Natural killer cell (primary cell): ENCODE measurements around the gene SCD5. TPM values are rescaled to one million over a fixed set of nuclear protein-coding genes. Genes with fewer than 3 reads are reported as not detected.

Experiments used
- ATAC-seq, 3 donors: fragments of 150-1000 bp in 2 of 3; fragments of 200-7000 bp in 1 of 3; cut with Tn5 transposase; 1 replicate in 1 of 3; 2 replicates in 2 of 3; pipeline ENCODE4 v1.10.0; 2021; ENCODE audit warnings: mild to moderate bottlenecking in 2 of 3, moderate library complexity in 2 of 3
- DNase-seq, 2 donors: peaks; one replicate each; pipeline versions ENCODE4 v3.0.0 to v3.0.0-alpha.2; 2013 to 2021; ENCODE audit warnings: mixed read lengths in 1 of 2
- H3K27ac ChIP-seq: one replicate; pipeline ENCODE4 v1.5.1; 2013; ENCODE audit warnings: mild to moderate bottlenecking, low read length
- H3K27me3 ChIP-seq: one replicate; pipeline ENCODE4 v1.6.1; 2013; ENCODE audit warnings: low read length; ENCODE audit not compliant: control insufficient read depth, insufficient read depth
- H3K36me3 ChIP-seq: one replicate; pipeline ENCODE4 v1.6.1; 2013; ENCODE audit warnings: low read length; ENCODE audit not compliant: control insufficient read depth, insufficient read depth
- H3K4me1 ChIP-seq: one replicate; pipeline ENCODE4 v1.6.1; 2013; ENCODE audit warnings: low read length; ENCODE audit not compliant: control insufficient read depth, insufficient read depth
- H3K4me3 ChIP-seq: one replicate; pipeline ENCODE4 v1.5.1; 2013; ENCODE audit warnings: low read length
- H3K9me3 ChIP-seq: one replicate; pipeline ENCODE4 v1.6.1; 2013; ENCODE audit warnings: low read length; ENCODE audit not compliant: control insufficient read depth, insufficient read depth
- H3K27ac Mint-ChIP-seq, 2 donors: one replicate each; pipeline ENCODE4 v1.8.0; 2022; ENCODE audit warnings: mild to moderate bottlenecking in 2 of 2, mixed read lengths in 2 of 2, moderate library complexity in 1 of 2
- H3K27me3 Mint-ChIP-seq, 2 donors: one replicate each; pipeline ENCODE4 v1.8.0; 2022; ENCODE audit warnings: low read depth in 2 of 2, mixed read lengths in 2 of 2
- H3K36me3 Mint-ChIP-seq: one replicate; pipeline ENCODE4 v1.8.0; 2022; ENCODE audit warnings: mixed read lengths
- H3K4me1 Mint-ChIP-seq, 2 donors: one replicate each; pipeline ENCODE4 v1.8.0; 2022; ENCODE audit warnings: mixed read lengths in 2 of 2
- H3K4me3 Mint-ChIP-seq: one replicate; pipeline ENCODE4 v1.8.0; 2022; ENCODE audit warnings: mild to moderate bottlenecking, moderate library complexity, mixed read lengths
- H3K9me3 Mint-ChIP-seq, 2 donors: one replicate each; pipeline ENCODE4 v1.8.0; 2022; ENCODE audit warnings: mixed read lengths in 2 of 2
- WGBS: methylation state at CpG from one replicate; pipeline ENCODE4 v1.1.7; 2013; ENCODE audit warnings: missing lambda C conversion rate; ENCODE audit not compliant: insufficient coverage; 5-methylcytosine and 5-hydroxymethylcytosine counted together
- intact Hi-C: fragments of 100-400 bp; cut with micrococcal nuclease; formaldehyde crosslinking; loops from one replicate; pipeline ENCODE4 v1.14.2; 2022
- total RNA-seq, 4 donors: library from RNA; stranded (reverse); fragments of 120-200 nt in 1 of 4; gene quantifications; one replicate each; pipeline versions ENCODE4 v1.2.3 to v1.2.4, GENCODE V29; 2013 to 2022
- TF ChIP-seq, protein P1 (sequence below): fragments of 200-600 bp; IDR thresholded peaks from one replicate; pipeline ENCODE4 v1.8.0; 2022; ENCODE audit warnings: antibody characterized with exemption

The SCD5 gene
- total RNA-seq, 3 donors from 2014 or later (not counting 1 experiment from before 2014, with no cell fraction given): 8.9 to 11.6 (median 9.0) TPM

- no peak for ATAC-seq
- H3K9me3 Mint-ChIP-seq: no peaks in the 10 kb centered on the region
- no peaks in the 10 kb centered on the region for H3K9me3 ChIP-seq
- no peaks in the 10 kb centered on the region for H3K27me3 ChIP-seq
- intact Hi-C loops: no loop called here
- no peaks in the 10 kb centered on the region for H3K4me1 ChIP-seq
- H3K27ac ChIP-seq: no peak overlapping the region
- TF ChIP-seq, protein P1, sequence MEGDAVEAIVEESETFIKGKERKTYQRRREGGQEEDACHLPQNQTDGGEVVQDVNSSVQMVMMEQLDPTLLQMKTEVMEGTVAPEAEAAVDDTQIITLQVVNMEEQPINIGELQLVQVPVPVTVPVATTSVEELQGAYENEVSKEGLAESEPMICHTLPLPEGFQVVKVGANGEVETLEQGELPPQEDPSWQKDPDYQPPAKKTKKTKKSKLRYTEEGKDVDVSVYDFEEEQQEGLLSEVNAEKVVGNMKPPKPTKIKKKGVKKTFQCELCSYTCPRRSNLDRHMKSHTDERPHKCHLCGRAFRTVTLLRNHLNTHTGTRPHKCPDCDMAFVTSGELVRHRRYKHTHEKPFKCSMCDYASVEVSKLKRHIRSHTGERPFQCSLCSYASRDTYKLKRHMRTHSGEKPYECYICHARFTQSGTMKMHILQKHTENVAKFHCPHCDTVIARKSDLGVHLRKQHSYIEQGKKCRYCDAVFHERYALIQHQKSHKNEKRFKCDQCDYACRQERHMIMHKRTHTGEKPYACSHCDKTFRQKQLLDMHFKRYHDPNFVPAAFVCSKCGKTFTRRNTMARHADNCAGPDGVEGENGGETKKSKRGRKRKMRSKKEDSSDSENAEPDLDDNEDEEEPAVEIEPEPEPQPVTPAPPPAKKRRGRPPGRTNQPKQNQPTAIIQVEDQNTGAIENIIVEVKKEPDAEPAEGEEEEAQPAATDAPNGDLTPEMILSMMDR: no peak
- 95% methylated on average over 7 of the region's 7 CpGs for WGBS
- peaks cover 5 to 30% of the 10 kb centered on the region in 2 donors for H3K4me1 Mint-ChIP-seq
- no peaks in the 10 kb centered on the region for H3K27me3 Mint-ChIP-seq
- no peak overlapping the region for H3K27ac Mint-ChIP-seq
- H3K4me3 Mint-ChIP-seq: no peak overlapping the region
- no peak overlapping the region for H3K4me3 ChIP-seq
- no peaks in the 10 kb centered on the region for H3K36me3 ChIP-seq
- no peak for DNase-seq
- no peaks in the 10 kb centered on the region for H3K36me3 Mint-ChIP-seq
These were observed 9.4 kb downstream of the SCD5 start for GRCh38 chr4:82789025-82789776.

DNA sequence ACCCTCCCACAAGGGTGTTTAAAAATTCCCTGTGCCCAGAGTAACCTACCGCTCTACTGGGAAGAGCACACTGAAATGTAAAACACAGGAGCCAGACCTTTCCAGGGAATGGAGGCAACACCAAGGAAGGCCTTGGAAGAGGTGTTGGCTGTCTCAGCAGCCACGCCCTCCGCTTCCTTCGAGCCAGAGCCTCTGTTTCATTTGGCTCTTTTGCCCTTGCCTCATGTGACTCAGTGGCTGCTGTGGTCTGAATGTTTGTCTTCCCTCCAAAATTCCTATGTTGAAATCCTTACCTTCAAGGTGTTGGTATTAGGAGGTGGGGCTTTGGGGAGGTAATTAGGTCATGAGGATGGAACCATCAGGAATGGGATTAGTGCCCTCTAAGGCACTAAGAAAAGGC is 11.3 kb downstream of the SCD5 start:
- 93% methylated on average over 4 of the region's 4 CpGs for WGBS

DNA sequence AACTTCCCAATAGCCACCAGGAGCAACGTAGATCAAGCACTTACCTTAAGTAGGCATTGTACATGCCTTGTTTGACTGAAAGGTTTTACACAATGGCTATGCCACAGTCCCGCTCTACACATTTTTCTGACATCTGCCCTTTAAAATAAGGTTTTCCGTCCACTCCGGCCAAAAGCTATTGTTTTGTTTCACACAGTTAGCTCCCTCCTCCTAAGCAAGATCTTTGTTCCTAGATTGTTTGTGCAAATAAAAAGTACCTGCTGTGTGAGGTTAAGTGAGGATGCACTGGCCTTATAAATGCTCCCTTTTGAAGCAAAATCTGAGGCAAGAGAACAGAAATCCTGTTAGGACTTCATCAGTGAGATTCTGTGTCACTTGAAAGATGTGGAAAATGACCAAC is 11.8 kb downstream of the SCD5 start:
- no peaks in the 10 kb centered on the region for H3K27me3 Mint-ChIP-seq
- no peak overlapping the region for H3K27ac ChIP-seq
- no peaks in the 10 kb centered on the region for H3K27me3 ChIP-seq
- H3K4me3 ChIP-seq: no peak overlapping the region
- no peaks in the 10 kb centered on the region for H3K9me3 Mint-ChIP-seq
- 93% methylated on average over 4 of the region's 4 CpGs for WGBS
- H3K4me1 ChIP-seq: no peaks in the 10 kb centered on the region
- ATAC-seq (no peak), DNase-seq (no peak)
- TF ChIP-seq, protein P1: no peak
- peaks cover 0 to 23% of the 10 kb centered on the region in 2 donors for H3K4me1 Mint-ChIP-seq
- H3K36me3 ChIP-seq: no peaks in the 10 kb centered on the region
- H3K9me3 ChIP-seq: no peaks in the 10 kb centered on the region
- H3K36me3 Mint-ChIP-seq: no peaks in the 10 kb centered on the region
- intact Hi-C loops: no loop called here
- no peak overlapping the region for H3K4me3 Mint-ChIP-seq
- no peak overlapping the region for H3K27ac Mint-ChIP-seq

More for the DNA sequence above, 11.3 kb downstream of the SCD5 start:
- Histone ChIP-seq H3K9me3 (no peaks in the 10 kb centered on the region), H3K4me3 (no peak overlapping the region), H3K27ac (no peak overlapping the region), H3K27me3 (no peaks in the 10 kb centered on the region), H3K4me1 (no peaks in the 10 kb centered on the region), H3K36me3 (no peaks in the 10 kb centered on the region)
- Mint-ChIP-seq H3K4me3 (no peak overlapping the region), H3K36me3 (no peaks in the 10 kb centered on the region), H3K9me3 (no peaks in the 10 kb centered on the region), H3K27ac (no peak overlapping the region), H3K4me1 (peaks cover 0 to 21% of the 10 kb centered on the region in 2 donors), H3K27me3 (no peaks in the 10 kb centered on the region)
- ATAC-seq (no peak), DNase-seq (no peak)
- TF ChIP-seq, protein P1: no peak
- intact Hi-C loops: no loop called here
